ENCODE data around the gene XPR1.

GRCh38 chr1:180615493-180616290 lies 16.1 kb upstream of the XPR1 start:
- TF ChIP-seq, protein P1, sequence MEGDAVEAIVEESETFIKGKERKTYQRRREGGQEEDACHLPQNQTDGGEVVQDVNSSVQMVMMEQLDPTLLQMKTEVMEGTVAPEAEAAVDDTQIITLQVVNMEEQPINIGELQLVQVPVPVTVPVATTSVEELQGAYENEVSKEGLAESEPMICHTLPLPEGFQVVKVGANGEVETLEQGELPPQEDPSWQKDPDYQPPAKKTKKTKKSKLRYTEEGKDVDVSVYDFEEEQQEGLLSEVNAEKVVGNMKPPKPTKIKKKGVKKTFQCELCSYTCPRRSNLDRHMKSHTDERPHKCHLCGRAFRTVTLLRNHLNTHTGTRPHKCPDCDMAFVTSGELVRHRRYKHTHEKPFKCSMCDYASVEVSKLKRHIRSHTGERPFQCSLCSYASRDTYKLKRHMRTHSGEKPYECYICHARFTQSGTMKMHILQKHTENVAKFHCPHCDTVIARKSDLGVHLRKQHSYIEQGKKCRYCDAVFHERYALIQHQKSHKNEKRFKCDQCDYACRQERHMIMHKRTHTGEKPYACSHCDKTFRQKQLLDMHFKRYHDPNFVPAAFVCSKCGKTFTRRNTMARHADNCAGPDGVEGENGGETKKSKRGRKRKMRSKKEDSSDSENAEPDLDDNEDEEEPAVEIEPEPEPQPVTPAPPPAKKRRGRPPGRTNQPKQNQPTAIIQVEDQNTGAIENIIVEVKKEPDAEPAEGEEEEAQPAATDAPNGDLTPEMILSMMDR (conservative IDR thresholded peaks at IDR 0.05; ENCODE audit: low read depth, low read length): no peak
- no peak for TF ChIP-seq EZH2 (IDR thresholded peaks at IDR 0.05; ENCODE audit: borderline replicate concordance, low read depth, low read length, poor library complexity, severe bottlenecking)
